Parathyroid adenoma (tissue), 2 donors: ENCODE data around the gene SPHK1.
A peak's percentile ranks its signal among the peaks of the same experiment; 100 is the strongest.

ENCODE experiments used
- H2AFZ ChIP-seq: fragments of 300-600 bp; sonication (generic); one replicate; pipeline ENCODE4 v1.7.0; 2017; ENCODE audit warnings: antibody characterized with exemption, mild to moderate bottlenecking
- H3K27ac ChIP-seq: fragments of 300-600 bp; sonication (generic); one replicate; pipeline ENCODE4 v1.7.0; 2017
- H3K27me3 ChIP-seq: fragments of 300-600 bp; sonication (generic); one replicate; pipeline ENCODE4 v1.7.0; 2017; ENCODE audit warnings: low read length; ENCODE audit not compliant: control insufficient read depth, insufficient read depth
- H3K36me3 ChIP-seq: fragments of 300-600 bp; sonication (generic); one replicate; pipeline ENCODE4 v1.7.0; 2017; ENCODE audit warnings: low read length; ENCODE audit not compliant: control insufficient read depth, insufficient read depth
- H3K4me1 ChIP-seq: fragments of 300-600 bp; sonication (generic); one replicate; pipeline ENCODE4 v1.7.0; 2017; ENCODE audit warnings: control low read depth
- H3K4me2 ChIP-seq: fragments of 300-600 bp; sonication (generic); one replicate; pipeline ENCODE4 v1.7.0; 2017; ENCODE audit warnings: low read length
- H3K4me3 ChIP-seq: fragments of 300-600 bp; sonication (generic); one replicate; pipeline ENCODE4 v1.7.0; 2017; ENCODE audit warnings: low read depth, low read length
- H3K79me2 ChIP-seq: fragments of 300-600 bp; sonication (generic); one replicate; pipeline ENCODE4 v1.7.0; 2017; ENCODE audit warnings: control low read depth
- H3K9ac ChIP-seq: fragments of 300-600 bp; sonication (generic); one replicate; pipeline ENCODE4 v1.7.0; 2017; ENCODE audit warnings: mild to moderate bottlenecking
- H3K9me3 ChIP-seq: fragments of 300-600 bp; sonication (generic); one replicate; pipeline ENCODE4 v1.7.0; 2017; ENCODE audit warnings: low read length; ENCODE audit not compliant: control insufficient read depth
- CTCF ChIP-seq: fragments of 300-600 bp; sonication (generic); IDR thresholded peaks from one replicate; pipeline ENCODE4 v1.7.0; 2017; ENCODE audit warnings: antibody characterized with exemption, mild to moderate bottlenecking
- donor health status: primary hyperparathyroidism.

SPHK1 gene

GRCh38 chr17:76367642-76368041, 16.8 kb upstream of the SPHK1 start:
- no peak for TF ChIP-seq CTCF
- no peaks in the 10 kb centered on the region for H3K4me1 ChIP-seq
- no peaks in the 10 kb centered on the region for H3K36me3 ChIP-seq
- H3K4me2 ChIP-seq, result no peak overlapping the region
- no peaks in the 10 kb centered on the region for H3K79me2 ChIP-seq
- no peak overlapping the region for H3K27ac ChIP-seq
- H3K4me3 ChIP-seq, result no peak overlapping the region
- H3K9me3 ChIP-seq, result no peaks in the 10 kb centered on the region
- H3K27me3 ChIP-seq, result no peaks in the 10 kb centered on the region
- H2AFZ ChIP-seq, result no peak overlapping the region
- H3K9ac ChIP-seq, result no peak overlapping the region

DNA sequence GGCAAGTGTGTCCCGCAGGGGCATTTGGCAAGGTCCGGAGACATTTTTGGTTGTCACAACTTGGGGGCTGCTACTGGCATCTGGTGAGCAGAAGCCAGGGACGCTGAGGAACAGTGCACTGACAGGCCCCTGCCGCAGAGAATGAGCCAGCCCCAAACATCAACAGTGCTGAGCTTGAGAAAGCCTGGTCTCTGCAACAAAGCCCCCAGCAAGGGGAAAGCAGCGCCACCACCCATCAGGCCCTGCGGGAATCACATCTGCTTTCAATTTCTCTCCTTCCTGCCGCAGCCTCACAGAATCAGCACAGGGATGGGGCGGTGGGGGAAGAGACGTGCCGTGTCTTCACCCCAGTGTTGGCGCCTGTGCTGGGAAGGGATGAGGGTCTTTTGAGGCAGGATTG, 15.9 kb upstream of the SPHK1 start:
- Histone ChIP-seq H3K4me3 (no peak overlapping the region), H2AFZ (no peak overlapping the region), H3K4me2 (no peak overlapping the region), H3K9me3 (no peaks in the 10 kb centered on the region), H3K79me2 (no peaks in the 10 kb centered on the region), H3K27ac (no peak overlapping the region), H3K4me1 (no peaks in the 10 kb centered on the region), H3K36me3 (no peaks in the 10 kb centered on the region), H3K9ac (no peak overlapping the region), H3K27me3 (no peaks in the 10 kb centered on the region)
- TF ChIP-seq CTCF, result no peak

DNA sequence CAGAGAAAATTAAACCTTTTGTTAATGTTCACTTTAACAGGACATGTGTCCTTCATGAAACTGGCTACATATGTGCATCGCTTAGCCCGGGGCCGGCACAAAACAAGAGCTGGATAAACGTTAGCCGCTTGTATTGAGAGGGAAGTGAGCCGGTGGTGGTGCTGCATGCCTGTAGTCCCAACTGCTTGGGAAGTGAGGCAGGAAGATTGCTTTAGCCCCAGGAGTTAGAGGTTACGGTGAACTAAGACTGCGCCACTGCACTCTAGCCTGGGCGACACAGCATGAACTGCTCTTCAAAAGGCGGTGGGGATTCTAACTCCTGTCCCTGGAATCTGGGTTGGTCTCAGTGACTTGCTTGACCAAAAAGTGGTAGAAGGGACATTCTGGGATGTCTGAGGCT, 15.0 kb upstream of the SPHK1 start:
- TF ChIP-seq CTCF, result no peak

GRCh38 chr17:76369804-76370203, 14.6 kb upstream of the SPHK1 start:
- Histone ChIP-seq H3K4me3 (no peak overlapping the region), H3K36me3 (no peaks in the 10 kb centered on the region), H3K9me3 (no peaks in the 10 kb centered on the region), H3K27me3 (no peaks in the 10 kb centered on the region), H3K4me2 (no peak overlapping the region), H3K79me2 (no peaks in the 10 kb centered on the region), H3K9ac (no peak overlapping the region), H2AFZ (no peak overlapping the region), H3K4me1 (no peaks in the 10 kb centered on the region), H3K27ac (no peak overlapping the region)
- no peak for TF ChIP-seq CTCF

More for the DNA sequence above, 15.0 kb upstream of the SPHK1 start:
- no peaks in the 10 kb centered on the region for H3K9me3 ChIP-seq
- H3K79me2 ChIP-seq, result no peaks in the 10 kb centered on the region
- no peaks in the 10 kb centered on the region for H3K4me1 ChIP-seq
- H3K4me2 ChIP-seq, result no peak overlapping the region
- no peak overlapping the region for H3K27ac ChIP-seq
- H2AFZ ChIP-seq, result no peak overlapping the region
- no peak overlapping the region for H3K4me3 ChIP-seq
- H3K9ac ChIP-seq, result no peak overlapping the region
- no peaks in the 10 kb centered on the region for H3K36me3 ChIP-seq
- H3K27me3 ChIP-seq, result no peaks in the 10 kb centered on the region

DNA sequence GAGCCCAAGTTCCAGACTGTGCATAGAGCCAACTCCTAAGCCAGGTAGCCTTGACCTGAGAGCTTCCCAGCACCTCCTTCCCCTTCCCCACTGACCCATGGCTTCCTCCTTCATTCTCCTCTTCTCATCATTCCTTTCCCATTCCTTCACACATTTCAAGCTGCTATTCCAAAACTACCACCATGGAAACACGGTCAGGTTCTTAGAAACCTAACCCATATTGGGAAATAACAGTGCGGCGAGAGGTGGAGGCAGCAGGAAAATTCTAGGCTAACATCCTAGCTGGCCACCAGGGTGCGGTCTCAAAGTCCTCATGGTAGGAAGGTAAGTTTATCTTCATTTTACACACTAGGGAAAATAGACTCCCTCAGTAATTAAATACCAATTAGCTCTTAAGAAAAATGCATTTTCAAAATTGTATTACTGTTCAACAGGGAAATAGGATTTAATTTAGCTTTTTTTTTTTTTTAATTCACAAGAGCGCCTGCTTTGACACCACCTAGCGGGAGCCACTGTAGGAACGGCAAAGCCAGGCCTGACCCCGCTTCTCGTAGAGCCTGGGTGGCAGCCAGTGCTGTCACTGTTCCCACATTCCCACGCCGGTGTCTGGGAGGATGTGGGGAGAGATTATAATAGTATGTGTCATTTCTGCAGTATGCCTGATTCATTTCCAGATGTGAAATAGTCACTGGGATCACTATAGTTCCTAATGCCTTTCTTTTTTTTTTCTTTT, 14.0 kb upstream of the SPHK1 start:
- Histone ChIP-seq H3K4me3 (no peak overlapping the region), H3K27me3 (no peaks in the 10 kb centered on the region), H3K4me2 (no peak overlapping the region), H3K9ac (no peak overlapping the region), H2AFZ (no peak overlapping the region), H3K36me3 (no peaks in the 10 kb centered on the region), H3K79me2 (no peaks in the 10 kb centered on the region), H3K9me3 (no peaks in the 10 kb centered on the region), H3K4me1 (no peaks in the 10 kb centered on the region), H3K27ac (no peak overlapping the region)
- TF ChIP-seq CTCF, result peak; percentile 22
